ENCODE data around the gene FGF4.

Gene FGF4

DNA sequence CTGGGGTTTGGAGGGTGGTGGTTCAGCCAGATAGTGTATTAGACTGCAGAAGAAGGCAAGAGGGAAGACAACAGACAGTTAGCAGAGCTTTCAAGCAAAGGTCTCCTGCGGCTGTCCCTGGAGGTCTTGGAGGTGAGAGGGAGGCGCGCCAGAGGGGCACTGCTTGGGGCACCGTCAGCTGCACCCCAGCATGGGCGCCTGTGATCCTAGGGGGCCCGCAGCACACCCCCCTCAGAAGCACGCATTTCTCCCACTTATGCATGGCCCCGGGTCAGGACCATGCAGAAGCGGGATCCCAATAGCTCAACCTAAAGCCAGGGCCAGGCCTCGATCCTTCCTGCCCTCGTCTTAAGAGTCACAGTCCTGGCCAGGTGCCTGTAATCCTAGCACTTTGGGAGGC, 26.5 kb downstream of the FGF4 start:
- TF ChIP-seq, protein P1, sequence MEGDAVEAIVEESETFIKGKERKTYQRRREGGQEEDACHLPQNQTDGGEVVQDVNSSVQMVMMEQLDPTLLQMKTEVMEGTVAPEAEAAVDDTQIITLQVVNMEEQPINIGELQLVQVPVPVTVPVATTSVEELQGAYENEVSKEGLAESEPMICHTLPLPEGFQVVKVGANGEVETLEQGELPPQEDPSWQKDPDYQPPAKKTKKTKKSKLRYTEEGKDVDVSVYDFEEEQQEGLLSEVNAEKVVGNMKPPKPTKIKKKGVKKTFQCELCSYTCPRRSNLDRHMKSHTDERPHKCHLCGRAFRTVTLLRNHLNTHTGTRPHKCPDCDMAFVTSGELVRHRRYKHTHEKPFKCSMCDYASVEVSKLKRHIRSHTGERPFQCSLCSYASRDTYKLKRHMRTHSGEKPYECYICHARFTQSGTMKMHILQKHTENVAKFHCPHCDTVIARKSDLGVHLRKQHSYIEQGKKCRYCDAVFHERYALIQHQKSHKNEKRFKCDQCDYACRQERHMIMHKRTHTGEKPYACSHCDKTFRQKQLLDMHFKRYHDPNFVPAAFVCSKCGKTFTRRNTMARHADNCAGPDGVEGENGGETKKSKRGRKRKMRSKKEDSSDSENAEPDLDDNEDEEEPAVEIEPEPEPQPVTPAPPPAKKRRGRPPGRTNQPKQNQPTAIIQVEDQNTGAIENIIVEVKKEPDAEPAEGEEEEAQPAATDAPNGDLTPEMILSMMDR (IDR thresholded peaks at IDR 0.05; ENCODE audit: low read depth, low read length, missing control alignments): no peak
- DNase-seq: no peak
- in situ Hi-C loops (cut with HindIII; ENCODE audit: low pct_ligation_motif_present, low sequenced_read_pairs): no loop called here
- Histone ChIP-seq H3K36me3 (replicated peaks) (no peaks in the 10 kb centered on the region), H3K27me3 (replicated peaks) (no peaks in the 10 kb centered on the region), H3K27ac (no peak overlapping the region), H3K4me3 (ENCODE audit: low read depth, low read length) (no peak overlapping the region)

DNA sequence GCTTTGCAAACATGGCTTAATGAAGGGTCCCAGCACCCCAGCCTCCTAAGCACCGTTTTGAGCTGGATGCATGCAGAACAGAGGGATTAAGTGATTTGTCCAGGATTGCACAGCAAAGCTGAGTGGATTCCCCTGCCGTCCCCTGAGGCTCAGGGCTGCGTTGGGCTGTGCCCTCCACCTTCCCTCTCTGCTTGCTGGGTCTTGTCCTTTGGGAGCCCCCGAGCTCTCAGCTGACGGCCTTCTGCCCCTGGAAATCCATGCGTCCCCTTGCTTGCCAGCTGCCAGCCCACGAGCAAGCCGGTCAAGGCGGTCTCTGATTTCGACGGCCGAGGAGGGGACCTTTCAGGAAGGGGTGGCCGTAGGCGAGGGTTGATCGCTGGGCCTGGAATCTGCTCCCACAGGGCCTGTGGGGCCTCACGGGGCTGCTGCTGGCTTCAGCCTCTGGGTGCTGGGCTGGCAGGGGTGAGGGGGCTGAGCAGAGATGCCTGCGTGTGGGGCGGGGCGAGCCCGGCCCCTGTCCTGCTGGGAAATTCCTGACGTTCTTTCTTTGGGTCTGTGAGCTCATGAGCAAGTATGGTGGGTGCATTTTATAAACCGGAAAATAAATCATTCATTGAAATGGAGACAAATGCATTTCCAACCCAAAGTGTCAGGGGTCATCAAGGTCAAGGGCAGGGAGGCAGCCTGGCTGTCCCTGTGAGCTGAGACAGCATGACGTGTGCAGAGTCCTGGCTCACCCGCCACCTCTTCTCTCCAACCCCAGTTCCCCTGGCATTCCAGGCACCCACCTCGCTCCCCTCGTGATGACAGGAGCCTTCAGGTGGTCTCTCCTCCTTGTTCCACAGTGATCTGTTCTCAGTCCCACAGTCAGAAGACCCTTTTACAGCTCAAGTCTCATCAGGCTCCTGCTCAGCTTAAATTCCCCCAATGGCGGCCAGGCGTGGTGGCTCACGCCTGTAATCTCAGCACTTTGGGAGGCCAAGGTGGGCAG, 28.1 kb downstream of the FGF4 start:
- DNase-seq: no peak
- no peaks in the 10 kb centered on the region for H3K27me3 ChIP-seq (replicated peaks)
- no peak overlapping the region for H3K4me3 ChIP-seq (ENCODE audit: low read depth, low read length)

DNA sequence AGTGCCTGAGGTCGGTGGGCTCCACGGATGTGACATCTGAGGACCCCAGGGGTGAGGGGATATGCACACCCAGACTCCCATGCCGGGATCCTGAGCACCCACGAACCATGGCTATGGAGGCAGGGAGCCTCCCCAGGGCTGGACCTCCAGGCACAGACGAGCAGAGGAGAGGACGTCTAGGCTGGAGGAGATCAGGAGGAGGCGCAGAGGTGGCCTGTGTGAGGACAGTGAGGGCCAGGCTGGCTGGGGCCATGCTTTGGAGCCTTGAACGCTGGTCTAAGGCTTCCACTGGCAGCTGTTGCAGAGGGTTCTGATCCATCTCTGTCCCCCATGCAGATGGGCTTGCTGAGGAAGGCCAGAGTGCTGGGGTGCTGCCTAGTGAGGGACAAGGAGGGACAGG, 29.0 kb downstream of the FGF4 start:
- in situ Hi-C loops (cut with HindIII; ENCODE audit: low pct_ligation_motif_present, low sequenced_read_pairs): no loop called here
- TF ChIP-seq, protein P1 (IDR thresholded peaks at IDR 0.05; ENCODE audit: low read depth, low read length, missing control alignments): no peak
- DNase-seq: no peak
- no peak overlapping the region for H3K27ac ChIP-seq
- H3K4me3 ChIP-seq (ENCODE audit: low read depth, low read length): no peak overlapping the region
- no peaks in the 10 kb centered on the region for H3K27me3 ChIP-seq (replicated peaks)
- no peaks in the 10 kb centered on the region for H3K36me3 ChIP-seq (replicated peaks)

More for the DNA sequence above, 28.1 kb downstream of the FGF4 start:
- TF ChIP-seq, protein P1 (IDR thresholded peaks at IDR 0.05; ENCODE audit: low read depth, low read length, missing control alignments): no peak
- Histone ChIP-seq H3K27ac (no peak overlapping the region), H3K36me3 (replicated peaks) (no peaks in the 10 kb centered on the region)
- in situ Hi-C loops (cut with HindIII; ENCODE audit: low pct_ligation_motif_present, low sequenced_read_pairs): no loop called here

DNA sequence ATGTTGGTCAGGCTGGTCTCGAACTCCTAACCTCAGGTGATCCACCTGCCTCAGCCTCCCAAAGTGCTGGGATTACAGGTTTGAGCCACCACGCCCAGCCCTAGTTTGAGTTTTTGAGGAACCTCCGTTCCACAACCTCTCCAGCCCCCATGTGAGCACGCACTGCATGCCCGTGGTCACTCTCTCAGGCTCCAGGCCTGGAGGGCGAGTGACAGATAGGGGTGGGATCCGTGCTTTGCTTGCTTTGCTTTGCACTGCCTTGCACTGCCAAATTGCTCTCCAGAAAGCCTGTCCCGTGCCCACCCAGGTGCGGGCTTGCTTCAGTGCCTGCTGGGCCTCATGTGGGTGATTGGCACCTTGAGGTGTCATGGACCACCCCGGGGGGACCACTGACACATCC, 29.9 kb downstream of the FGF4 start:
- no peaks in the 10 kb centered on the region for H3K27me3 ChIP-seq (replicated peaks)
- H3K27ac ChIP-seq: no peak overlapping the region
- H3K36me3 ChIP-seq (replicated peaks): no peaks in the 10 kb centered on the region
- H3K4me3 ChIP-seq (ENCODE audit: low read depth, low read length): no peak overlapping the region
- in situ Hi-C loops (cut with HindIII; ENCODE audit: low pct_ligation_motif_present, low sequenced_read_pairs): no loop called here
- TF ChIP-seq, protein P1 (IDR thresholded peaks at IDR 0.05; ENCODE audit: low read depth, low read length, missing control alignments): no peak
- no peak for DNase-seq

DNA sequence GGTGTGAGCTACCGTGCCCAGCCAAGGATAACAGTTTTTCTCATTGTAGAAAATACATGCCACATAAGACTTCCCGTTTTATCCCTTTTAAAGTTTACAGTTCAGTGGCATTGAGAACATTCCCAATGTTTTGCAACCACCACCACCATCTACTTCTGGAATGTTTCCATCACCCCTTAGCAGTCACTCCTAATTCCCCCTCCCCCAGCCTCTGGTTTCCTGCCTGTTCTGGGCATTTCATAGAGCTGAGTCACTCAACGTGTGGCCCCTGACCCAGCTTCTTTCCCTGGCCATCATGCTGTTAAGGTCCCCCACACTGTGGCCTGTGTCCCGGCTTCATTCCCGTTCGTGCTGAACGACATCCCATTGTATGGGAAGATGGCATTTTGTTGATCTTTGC, 30.7 kb downstream of the FGF4 start:
- TF ChIP-seq, protein P1 (IDR thresholded peaks at IDR 0.05; ENCODE audit: low read depth, low read length, missing control alignments): no peak
- Histone ChIP-seq H3K27ac (no peak overlapping the region), H3K4me3 (ENCODE audit: low read depth, low read length) (no peak overlapping the region), H3K36me3 (replicated peaks) (no peaks in the 10 kb centered on the region), H3K27me3 (replicated peaks) (no peaks in the 10 kb centered on the region)
- in situ Hi-C loops (cut with HindIII; ENCODE audit: low pct_ligation_motif_present, low sequenced_read_pairs): no loop called here
- DNase-seq: peak; percentile 70

Data from brain microvascular endothelial cell (primary cell).